WTC11 (cell line): ENCODE measurements around the gene MAPKAP1.

ENCODE experiments used
- ATF3 ChIP-seq: sonication (generic); formaldehyde crosslinking; conservative IDR thresholded peaks from 2 replicates; pipeline ENCODE4 v1.8.1; 2022; ENCODE audit warnings: mild to moderate bottlenecking, missing genetic modification reagents
- CBFB ChIP-seq: sonication (generic); formaldehyde crosslinking; IDR thresholded peaks from 2 replicates; pipeline ENCODE4 v1.8.1; 2022; ENCODE audit warnings: mild to moderate bottlenecking, low read depth, missing genetic modification reagents
- FOXK1 ChIP-seq: sonication (generic); formaldehyde crosslinking; IDR thresholded peaks from 2 replicates; pipeline ENCODE4 v1.8.0; 2022; ENCODE audit warnings: mild to moderate bottlenecking, moderate library complexity, missing genetic modification reagents
- MLX ChIP-seq: sonication (generic); formaldehyde crosslinking; IDR thresholded peaks from 2 replicates; pipeline ENCODE4 v1.8.1; 2023; ENCODE audit warnings: mild to moderate bottlenecking, missing genetic modification reagents, moderate library complexity
- NFYB ChIP-seq: sonication (generic); formaldehyde crosslinking; conservative IDR thresholded peaks from 2 replicates; pipeline ENCODE4 v1.8.0; 2022; ENCODE audit warnings: low read depth, missing genetic modification reagents
- NR2C2 ChIP-seq: sonication (generic); formaldehyde crosslinking; IDR thresholded peaks from 2 replicates; pipeline ENCODE4 v1.8.0; 2022; ENCODE audit warnings: mild to moderate bottlenecking, missing genetic modification reagents
- PREB ChIP-seq: sonication (generic); formaldehyde crosslinking; IDR thresholded peaks from 2 replicates; pipeline ENCODE4 v1.8.1; 2022; ENCODE audit warnings: mild to moderate bottlenecking, missing genetic modification reagents, moderate library complexity, borderline replicate concordance
- SP1 ChIP-seq: sonication (generic); formaldehyde crosslinking; conservative IDR thresholded peaks from 2 replicates; pipeline ENCODE4 v1.8.1; 2022; ENCODE audit warnings: missing genetic modification reagents
- TP53 ChIP-seq: sonication (generic); formaldehyde crosslinking; IDR thresholded peaks from 2 replicates; pipeline ENCODE4 v1.8.1; 2023; ENCODE audit warnings: mild to moderate bottlenecking, missing genetic modification reagents
- USF2 ChIP-seq: sonication (generic); formaldehyde crosslinking; IDR thresholded peaks from 2 replicates; pipeline ENCODE4 v1.8.1; 2023; ENCODE audit warnings: mild to moderate bottlenecking, missing genetic modification reagents, moderate library complexity
- ZBTB43 ChIP-seq: sonication (generic); formaldehyde crosslinking; IDR thresholded peaks from 2 replicates; pipeline ENCODE4 v1.8.1; 2023; ENCODE audit warnings: mild to moderate bottlenecking, missing genetic modification reagents
- TF ChIP-seq, protein P1 (sequence below): fragments of 200-600 bp; IDR thresholded peaks from 2 replicates; pipeline ENCODE4 v1.8.0; 2022; ENCODE audit warnings: antibody characterized with exemption
- TF ChIP-seq, protein P2 (sequence below): sonication (generic); formaldehyde crosslinking; IDR thresholded peaks from 2 replicates; pipeline ENCODE4 v1.8.0; 2022; ENCODE audit warnings: missing genetic modification reagents
- TF ChIP-seq, protein P3 (sequence below): sonication (generic); formaldehyde crosslinking; IDR thresholded peaks from 2 replicates; pipeline ENCODE4 v1.8.1; 2023; ENCODE audit warnings: mild to moderate bottlenecking, moderate library complexity, missing genetic modification reagents

GRCh38 chr9:125517577-125517976 lies 189.4 kb downstream of the MAPKAP1 start:
- TF ChIP-seq, protein P1, sequence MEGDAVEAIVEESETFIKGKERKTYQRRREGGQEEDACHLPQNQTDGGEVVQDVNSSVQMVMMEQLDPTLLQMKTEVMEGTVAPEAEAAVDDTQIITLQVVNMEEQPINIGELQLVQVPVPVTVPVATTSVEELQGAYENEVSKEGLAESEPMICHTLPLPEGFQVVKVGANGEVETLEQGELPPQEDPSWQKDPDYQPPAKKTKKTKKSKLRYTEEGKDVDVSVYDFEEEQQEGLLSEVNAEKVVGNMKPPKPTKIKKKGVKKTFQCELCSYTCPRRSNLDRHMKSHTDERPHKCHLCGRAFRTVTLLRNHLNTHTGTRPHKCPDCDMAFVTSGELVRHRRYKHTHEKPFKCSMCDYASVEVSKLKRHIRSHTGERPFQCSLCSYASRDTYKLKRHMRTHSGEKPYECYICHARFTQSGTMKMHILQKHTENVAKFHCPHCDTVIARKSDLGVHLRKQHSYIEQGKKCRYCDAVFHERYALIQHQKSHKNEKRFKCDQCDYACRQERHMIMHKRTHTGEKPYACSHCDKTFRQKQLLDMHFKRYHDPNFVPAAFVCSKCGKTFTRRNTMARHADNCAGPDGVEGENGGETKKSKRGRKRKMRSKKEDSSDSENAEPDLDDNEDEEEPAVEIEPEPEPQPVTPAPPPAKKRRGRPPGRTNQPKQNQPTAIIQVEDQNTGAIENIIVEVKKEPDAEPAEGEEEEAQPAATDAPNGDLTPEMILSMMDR: no peak
- TF ChIP-seq, protein P2, sequence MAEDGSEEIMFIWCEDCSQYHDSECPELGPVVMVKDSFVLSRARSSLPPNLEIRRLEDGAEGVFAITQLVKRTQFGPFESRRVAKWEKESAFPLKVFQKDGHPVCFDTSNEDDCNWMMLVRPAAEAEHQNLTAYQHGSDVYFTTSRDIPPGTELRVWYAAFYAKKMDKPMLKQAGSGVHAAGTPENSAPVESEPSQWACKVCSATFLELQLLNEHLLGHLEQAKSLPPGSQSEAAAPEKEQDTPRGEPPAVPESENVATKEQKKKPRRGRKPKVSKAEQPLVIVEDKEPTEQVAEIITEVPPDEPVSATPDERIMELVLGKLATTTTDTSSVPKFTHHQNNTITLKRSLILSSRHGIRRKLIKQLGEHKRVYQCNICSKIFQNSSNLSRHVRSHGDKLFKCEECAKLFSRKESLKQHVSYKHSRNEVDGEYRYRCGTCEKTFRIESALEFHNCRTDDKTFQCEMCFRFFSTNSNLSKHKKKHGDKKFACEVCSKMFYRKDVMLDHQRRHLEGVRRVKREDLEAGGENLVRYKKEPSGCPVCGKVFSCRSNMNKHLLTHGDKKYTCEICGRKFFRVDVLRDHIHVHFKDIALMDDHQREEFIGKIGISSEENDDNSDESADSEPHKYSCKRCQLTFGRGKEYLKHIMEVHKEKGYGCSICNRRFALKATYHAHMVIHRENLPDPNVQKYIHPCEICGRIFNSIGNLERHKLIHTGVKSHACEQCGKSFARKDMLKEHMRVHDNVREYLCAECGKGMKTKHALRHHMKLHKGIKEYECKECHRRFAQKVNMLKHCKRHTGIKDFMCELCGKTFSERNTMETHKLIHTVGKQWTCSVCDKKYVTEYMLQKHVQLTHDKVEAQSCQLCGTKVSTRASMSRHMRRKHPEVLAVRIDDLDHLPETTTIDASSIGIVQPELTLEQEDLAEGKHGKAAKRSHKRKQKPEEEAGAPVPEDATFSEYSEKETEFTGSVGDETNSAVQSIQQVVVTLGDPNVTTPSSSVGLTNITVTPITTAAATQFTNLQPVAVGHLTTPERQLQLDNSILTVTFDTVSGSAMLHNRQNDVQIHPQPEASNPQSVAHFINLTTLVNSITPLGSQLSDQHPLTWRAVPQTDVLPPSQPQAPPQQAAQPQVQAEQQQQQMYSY (CRISPR knock-in tag): no peak
- TF ChIP-seq TP53: no peak
- TF ChIP-seq USF2 (CRISPR knock-in tag): no peak
- TF ChIP-seq FOXK1 (CRISPR knock-in tag): no peak
- TF ChIP-seq CBFB: no peak
- no peak for TF ChIP-seq SP1 (CRISPR knock-in tag)
- no peak for TF ChIP-seq NFYB (CRISPR knock-in tag)
- TF ChIP-seq PREB (CRISPR knock-in tag): no peak
- no peak for TF ChIP-seq ZBTB43 (CRISPR knock-in tag)
- TF ChIP-seq ATF3 (CRISPR knock-in tag): no peak
- TF ChIP-seq MLX (CRISPR knock-in tag): no peak
- no peak for TF ChIP-seq NR2C2 (CRISPR knock-in tag)
- TF ChIP-seq, protein P3, sequence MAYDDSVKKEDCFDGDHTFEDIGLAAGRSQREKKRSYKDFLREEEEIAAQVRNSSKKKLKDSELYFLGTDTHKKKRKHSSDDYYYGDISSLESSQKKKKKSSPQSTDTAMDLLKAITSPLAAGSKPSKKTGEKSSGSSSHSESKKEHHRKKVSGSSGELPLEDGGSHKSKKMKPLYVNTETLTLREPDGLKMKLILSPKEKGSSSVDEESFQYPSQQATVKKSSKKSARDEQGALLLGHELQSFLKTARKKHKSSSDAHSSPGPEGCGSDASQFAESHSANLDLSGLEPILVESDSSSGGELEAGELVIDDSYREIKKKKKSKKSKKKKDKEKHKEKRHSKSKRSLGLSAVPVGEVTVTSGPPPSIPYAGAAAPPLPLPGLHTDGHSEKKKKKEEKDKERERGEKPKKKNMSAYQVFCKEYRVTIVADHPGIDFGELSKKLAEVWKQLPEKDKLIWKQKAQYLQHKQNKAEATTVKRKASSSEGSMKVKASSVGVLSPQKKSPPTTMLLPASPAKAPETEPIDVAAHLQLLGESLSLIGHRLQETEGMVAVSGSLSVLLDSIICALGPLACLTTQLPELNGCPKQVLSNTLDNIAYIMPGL (CRISPR knock-in tag): no peak
